Activated CD4-positive, alpha-beta memory T cell treated with anti-CD3 and anti-CD28 coated beads, Interleukin-2, amount 10 ng/mL, durations not matched to agents 7 days and 5 days (primary cell): ENCODE measurements around the gene SRGN. TPM values are rescaled to one million over a fixed set of nuclear protein-coding genes. Genes with fewer than 3 reads are reported as not detected.
"Not testable (repeated sequence)": the region's sequence is repeated elsewhere in the genome, so short reads cannot be mapped to it uniquely, and the experiment has no call there.

Experiments used
- CTCF ChIA-PET: fragments of 350-600 bp; sonication (Branson Sonifier 250); formaldehyde crosslinking; loops from one replicate; lab custom pipeline; 2021; ENCODE audit warnings: antibody characterized with exemption, inconsistent platforms; lab: Charles Lee
- POLR2A ChIA-PET: fragments of 350-600 bp; sonication (Branson Sonifier 250); formaldehyde crosslinking; loops from one replicate; lab custom pipeline; 2021; ENCODE audit warnings: antibody characterized with exemption; lab: Charles Lee
- DNase-seq: peaks from one replicate; pipeline ENCODE4 v3.0.0-alpha.2; 2020
- H3K27ac Mint-ChIP-seq: one replicate; pipeline ENCODE4 v1.8.0; 2021; ENCODE audit warnings: mild to moderate bottlenecking, mixed read lengths
- H3K27me3 Mint-ChIP-seq: one replicate; pipeline ENCODE4 v1.8.0; 2021; ENCODE audit warnings: mixed read lengths
- H3K36me3 Mint-ChIP-seq: one replicate; pipeline ENCODE4 v1.8.0; 2021; ENCODE audit warnings: low read depth, mixed read lengths
- H3K4me1 Mint-ChIP-seq: one replicate; pipeline ENCODE4 v1.8.0; 2021; ENCODE audit warnings: mixed read lengths
- H3K4me3 Mint-ChIP-seq: one replicate; pipeline ENCODE4 v1.8.0; 2021; ENCODE audit warnings: mild to moderate bottlenecking, mixed read lengths
- H3K9me3 Mint-ChIP-seq: one replicate; pipeline ENCODE4 v1.8.0; 2021; ENCODE audit warnings: mixed read lengths
- total RNA-seq, 2 experiments: library from RNA; stranded (reverse); gene quantifications; one replicate each; pipeline ENCODE4 v1.2.3, GENCODE V29; 2021

The SRGN gene
- total RNA-seq: 100 to 1,000 TPM; 468 to 474 TPM

GRCh38 chr10:69087590-69088470, at the start of gene SRGN:
SRGN (plus strand) TSS chr10:69088103; CDS start chr10:69088158, 55 bp downstream.
- Mint-ChIP-seq H3K27ac (peak within 1 kb of the TSS; percentile 95), H3K27me3 (no peaks in the 10 kb centered on the region), H3K36me3 (peaks cover 35% of the 10 kb centered on the region), H3K4me3 (peak within 1 kb of the TSS; percentile 89), H3K9me3 (no peaks in the 10 kb centered on the region), H3K4me1 (peaks cover 51% of the 10 kb centered on the region)
- peak; percentile 85 for DNase-seq
- ChIA-PET POLR2A (interaction anchor here (0.6 to 12.4 kb wide), 35 partner anchors 8 to 367 kb away, joined by 3 to 214 read pairs (median 5); partner anchors contain the start of genes CCAR1, DDX21, DDX50 and KIFBP), CTCF (interaction anchor here (0.6 to 3.4 kb wide), 7 partner anchors 21 to 134 kb away, joined by 3 to 23 read pairs (median 4); no protein-coding TSS in a partner anchor)

- H3K27ac Mint-ChIP-seq, CTCF ChIA-PET, H3K4me3 Mint-ChIP-seq, H3K9me3 Mint-ChIP-seq, H3K36me3 Mint-ChIP-seq, H3K27me3 Mint-ChIP-seq, DNase-seq: not testable (repeated sequence)
- peaks cover 30% of the 10 kb centered on the region for H3K4me1 Mint-ChIP-seq
- POLR2A ChIA-PET: interaction anchor here (1.2 to 2.5 kb wide), 3 partner anchors 47 to 51 kb away, joined by 5 to 10 read pairs (median 5); partner anchors contain the start of gene SRGN
Observed at GRCh38 chr10:69040904-69041303, 47.0 kb upstream of the SRGN start.

GRCh38 chr10:69042417-69042816, 45.5 kb upstream of the SRGN start:
- H3K4me3 Mint-ChIP-seq: no peak overlapping the region
- CTCF ChIA-PET: interaction anchor here (1.4 kb wide), 1 partner anchor 37 kb away, joined by 4 read pairs; no protein-coding TSS in a partner anchor
- no peaks in the 10 kb centered on the region for H3K9me3 Mint-ChIP-seq
- POLR2A ChIA-PET: interaction anchor here (1.4 to 2.5 kb wide), 2 partner anchors 47 to 49 kb away, joined by 3 to 5 read pairs; no protein-coding TSS in a partner anchor
- H3K27me3 Mint-ChIP-seq: no peaks in the 10 kb centered on the region
- H3K4me1 Mint-ChIP-seq: peaks cover 43% of the 10 kb centered on the region
- no peak for DNase-seq
- no peaks in the 10 kb centered on the region for H3K36me3 Mint-ChIP-seq
- H3K27ac Mint-ChIP-seq: no peak overlapping the region

GRCh38 chr10:69042838-69043237, 45.1 kb upstream of the SRGN start:
- H3K4me1 Mint-ChIP-seq: peaks cover 46% of the 10 kb centered on the region
- H3K27me3 Mint-ChIP-seq: no peaks in the 10 kb centered on the region
- H3K4me3 Mint-ChIP-seq: no peak overlapping the region
- H3K36me3 Mint-ChIP-seq: no peaks in the 10 kb centered on the region
- no peak overlapping the region for H3K27ac Mint-ChIP-seq
- no peak for DNase-seq
- CTCF ChIA-PET: interaction anchor here (1.4 to 3.4 kb wide), 2 partner anchors 38 to 50 kb away, joined by 4 to 26 read pairs; no protein-coding TSS in a partner anchor
- no peaks in the 10 kb centered on the region for H3K9me3 Mint-ChIP-seq
- POLR2A ChIA-PET: interaction anchor here (1.4 to 9.3 kb wide), 4 partner anchors 14 to 48 kb away, joined by 3 to 214 read pairs (median 42); partner anchors contain the start of gene SRGN

- H3K4me1 Mint-ChIP-seq: peaks cover 58% of the 10 kb centered on the region
- H3K27me3 Mint-ChIP-seq: no peaks in the 10 kb centered on the region
- peak overlapping the region; percentile 33 for H3K4me3 Mint-ChIP-seq
- CTCF ChIA-PET: interaction anchor here (0.6 to 3.4 kb wide), 8 partner anchors 10 to 362 kb away, joined by 3 to 26 read pairs (median 6); partner anchors contain the start of gene SRGN
- no peaks in the 10 kb centered on the region for H3K9me3 Mint-ChIP-seq
- peak overlapping the region; percentile 98 for H3K27ac Mint-ChIP-seq
- peak; percentile 71 for DNase-seq
- no peaks in the 10 kb centered on the region for H3K36me3 Mint-ChIP-seq
- POLR2A ChIA-PET: interaction anchor here (0.8 to 9.3 kb wide), 15 partner anchors 13 to 275 kb away, joined by 3 to 214 read pairs (median 8); partner anchors contain the start of genes DDX21, KIFBP and SRGN
Observed at GRCh38 chr10:69043931-69044531, 43.9 kb upstream of the SRGN start.

- Mint-ChIP-seq H3K4me3 (peak overlapping the region; percentile 33), H3K27ac (peak overlapping the region; percentile 98), H3K27me3 (no peaks in the 10 kb centered on the region), H3K4me1 (peaks cover 59% of the 10 kb centered on the region), H3K36me3 (no peaks in the 10 kb centered on the region), H3K9me3 (no peaks in the 10 kb centered on the region)
- ChIA-PET CTCF (interaction anchor here (0.7 to 3.4 kb wide), 8 partner anchors 11 to 361 kb away, joined by 3 to 26 read pairs (median 4); partner anchors contain the start of gene SRGN), POLR2A (interaction anchor here (0.8 to 9.3 kb wide), 16 partner anchors 12 to 275 kb away, joined by 3 to 214 read pairs (median 9); partner anchors contain the start of genes DDX21, KIFBP and SRGN)
- DNase-seq: no peak
Observed at GRCh38 chr10:69044546-69044945, 43.4 kb upstream of the SRGN start.

GRCh38 chr10:69045441-69046300, 42.2 kb upstream of the SRGN start:
- POLR2A ChIA-PET: interaction anchor here (0.6 to 9.3 kb wide), 12 partner anchors 11 to 125 kb away, joined by 3 to 214 read pairs (median 10); partner anchors contain the start of genes DDX21 and SRGN
- Mint-ChIP-seq H3K27me3 (no peaks in the 10 kb centered on the region), H3K4me3 (peak overlapping the region; percentile 56), H3K9me3 (no peaks in the 10 kb centered on the region), H3K4me1 (peaks cover 62% of the 10 kb centered on the region), H3K36me3 (no peaks in the 10 kb centered on the region), H3K27ac (peak overlapping the region; percentile 98)
- peak; percentile 53 for DNase-seq
- CTCF ChIA-PET: interaction anchor here (0.6 to 3.4 kb wide), 9 partner anchors 10 to 190 kb away, joined by 3 to 26 read pairs (median 3); partner anchors contain the start of gene SRGN

DNA sequence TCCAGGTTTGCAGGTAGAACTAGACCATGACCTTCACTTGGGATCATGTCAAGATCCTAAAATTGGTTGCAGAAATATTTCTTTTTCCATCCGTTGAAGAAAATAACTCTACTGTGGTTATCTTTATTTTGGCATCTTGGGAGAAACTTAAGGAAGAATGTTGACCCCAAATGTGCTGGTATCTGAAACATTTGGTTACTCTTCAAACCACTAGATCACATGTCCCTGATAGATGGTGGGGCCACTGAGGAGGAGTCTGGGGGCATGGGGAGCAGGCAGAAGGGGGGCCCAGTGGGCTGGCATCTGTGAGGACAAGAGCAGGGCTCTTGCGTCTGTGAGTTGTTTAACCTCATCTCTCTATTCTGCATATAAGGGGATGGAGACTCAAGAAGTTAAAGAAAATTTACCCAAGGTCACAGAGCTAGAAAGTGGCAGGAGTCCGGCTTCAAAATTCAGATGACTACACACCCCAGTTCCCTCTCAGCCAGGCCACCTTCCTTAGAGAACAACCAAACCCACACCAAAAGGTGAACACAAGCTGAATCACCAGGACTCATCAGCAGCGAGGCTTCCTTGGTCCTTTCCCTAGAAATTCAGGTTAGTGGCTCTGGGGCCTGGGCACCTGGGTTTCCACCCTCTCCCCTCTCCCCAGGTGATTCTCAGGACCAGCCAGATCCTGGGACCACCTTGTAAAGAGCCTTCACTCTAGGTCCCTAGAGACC, 40.6 kb upstream of the SRGN start:
- POLR2A ChIA-PET: interaction anchor here (0.7 to 9.3 kb wide), 4 partner anchors 10 to 170 kb away, joined by 3 to 214 read pairs (median 47); partner anchors contain the start of gene SRGN
- Mint-ChIP-seq H3K27ac (peak overlapping the region; percentile 36), H3K4me3 (no peak overlapping the region), H3K36me3 (no peaks in the 10 kb centered on the region), H3K27me3 (no peaks in the 10 kb centered on the region), H3K4me1 (peaks cover 73% of the 10 kb centered on the region), H3K9me3 (no peaks in the 10 kb centered on the region)
- CTCF ChIA-PET: interaction anchor here (1.1 to 1.7 kb wide), 3 partner anchors 15 to 47 kb away, joined by 3 to 6 read pairs (median 3); no protein-coding TSS in a partner anchor
- DNase-seq: no peak

DNA sequence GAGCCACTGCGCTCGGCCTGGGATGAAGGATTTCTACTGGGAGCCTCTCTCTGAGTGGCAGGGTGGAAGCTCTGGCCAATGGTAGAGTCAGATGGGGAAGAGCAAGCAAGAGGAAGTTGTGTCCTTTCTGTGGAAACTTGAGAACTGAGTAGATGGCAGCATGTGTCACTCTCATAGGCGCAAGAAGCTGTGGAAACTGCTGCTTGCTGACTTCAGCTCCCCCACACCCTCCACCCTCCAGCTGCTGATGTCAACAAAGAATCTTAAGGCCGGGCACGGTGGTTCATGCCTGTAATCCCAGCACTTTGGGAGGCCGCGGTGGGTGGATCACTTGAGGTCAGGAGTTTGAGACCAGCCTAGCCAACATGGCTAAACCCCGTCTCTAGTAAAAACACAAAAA, 39.8 kb upstream of the SRGN start:
- Mint-ChIP-seq H3K9me3 (no peaks in the 10 kb centered on the region), H3K27me3 (no peaks in the 10 kb centered on the region), H3K27ac (peak overlapping the region; percentile 69), H3K4me1 (peaks cover 75% of the 10 kb centered on the region), H3K4me3 (no peak overlapping the region), H3K36me3 (no peaks in the 10 kb centered on the region)
- CTCF ChIA-PET: interaction anchor here (0.6 to 1.7 kb wide), 4 partner anchors 14 to 47 kb away, joined by 3 to 6 read pairs (median 3); no protein-coding TSS in a partner anchor
- peak; percentile 47 for DNase-seq
- POLR2A ChIA-PET: interaction anchor here (0.9 to 9.3 kb wide), 5 partner anchors 8 to 43 kb away, joined by 3 to 214 read pairs (median 3); partner anchors contain the start of gene SRGN

GRCh38 chr10:69049566-69049961, 38.3 kb upstream of the SRGN start:
- no peak for DNase-seq
- Mint-ChIP-seq H3K4me1 (peaks cover 66% of the 10 kb centered on the region), H3K36me3 (no peaks in the 10 kb centered on the region), H3K27ac (no peak overlapping the region), H3K27me3 (no peaks in the 10 kb centered on the region), H3K9me3 (no peaks in the 10 kb centered on the region), H3K4me3 (no peak overlapping the region)
- CTCF ChIA-PET: interaction anchor here (1.2 kb wide), 1 partner anchor 43 kb away, joined by 3 read pairs; no protein-coding TSS in a partner anchor
- POLR2A ChIA-PET: interaction anchor here (9.3 kb wide), 1 partner anchor 41 kb away, joined by 214 read pairs; the partner anchor contains the start of gene SRGN
